Stimulated activated CD8-positive, alpha-beta memory T cell treated with anti-CD3 and anti-CD28 coated beads, Interleukin-4, amount 100 ng/mL, for 24 hours (primary cell): Measurements from ENCODE around the gene STXBP1.
A peak's percentile ranks its signal among the peaks of the same experiment; 100 is the strongest.

Experiments
- DNase-seq: peaks from one replicate; pipeline ENCODE4 v3.0.0-alpha.2; 2020; ENCODE audit warnings: low read depth

STXBP1 gene

DNA sequence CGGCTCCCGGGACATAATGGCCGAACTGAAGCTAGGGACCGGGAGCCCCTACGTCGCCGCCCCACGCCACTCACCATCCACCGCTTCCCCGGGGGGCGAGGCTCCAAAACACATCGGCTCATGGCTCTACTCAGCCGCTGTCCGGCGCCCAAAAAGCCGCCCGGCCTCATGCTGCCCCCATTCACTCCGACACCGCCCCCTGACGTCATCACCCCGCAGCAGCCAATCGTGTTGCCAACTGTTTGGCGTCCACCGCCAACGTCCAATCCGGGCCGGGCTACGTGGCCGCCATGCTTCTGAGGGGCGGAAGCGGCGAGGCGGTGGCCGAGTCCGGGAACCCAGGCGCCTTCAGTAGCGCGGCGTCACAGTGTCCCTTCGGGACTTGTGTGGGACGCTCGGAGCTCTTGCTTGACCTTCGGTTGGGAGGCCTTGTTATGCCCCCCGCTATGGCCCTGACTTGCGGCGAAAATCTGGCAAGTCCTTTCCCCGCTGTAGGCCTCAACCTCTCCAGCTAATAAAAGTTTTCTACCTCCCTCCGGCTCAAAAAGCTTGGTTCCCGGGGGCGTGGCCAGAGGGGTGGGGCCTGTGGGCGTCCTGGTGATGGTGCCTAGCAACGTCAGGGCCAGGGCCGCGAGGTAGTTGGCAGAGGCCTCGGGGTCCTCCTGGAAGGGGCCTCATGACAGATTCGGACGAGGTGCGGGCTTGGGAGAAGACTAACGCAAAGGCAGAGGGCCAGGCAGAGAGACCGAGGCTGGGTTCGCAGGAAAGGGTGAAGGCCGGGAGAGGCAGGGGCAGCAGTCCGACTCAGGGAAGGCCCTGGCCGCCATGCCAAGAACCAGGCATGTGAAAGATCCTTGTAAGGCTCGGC lies 103.6 kb downstream of the STXBP1 start, which contains the start of the genes PTRH1 and TTC16:
Gene PTRH1 (minus strand): TSS at position 194 of the 868 bp plus-strand sequence. CDS start 24 bp downstream, at position 170.
Gene TTC16 (plus strand): TSS at position 610 of the 868 bp plus-strand sequence. CDS start 67 bp downstream, at position 677.
- peak; percentile 97 for DNase-seq

DNA sequence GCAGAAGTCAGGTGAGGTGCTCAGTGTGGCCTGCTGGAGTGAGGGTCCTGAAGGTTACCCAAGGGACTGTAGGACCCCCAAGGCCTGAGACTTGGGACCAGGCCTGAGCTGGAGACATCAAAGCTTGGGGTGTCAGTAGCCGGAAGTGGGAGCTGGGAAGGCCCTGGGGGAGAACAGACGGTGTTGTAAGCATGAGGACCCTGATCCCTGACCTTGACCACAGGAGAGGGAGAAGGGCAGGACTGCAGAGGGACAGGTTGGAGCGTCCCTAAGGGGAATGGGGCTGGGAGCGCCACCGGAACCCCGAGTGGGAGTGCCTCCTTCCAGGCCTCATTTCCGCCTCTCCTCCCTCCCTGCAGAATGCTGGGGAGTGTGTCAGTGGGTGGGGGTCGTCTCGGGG lies 104.3 kb downstream of the STXBP1 start:
- DNase-seq, result no peak

DNA sequence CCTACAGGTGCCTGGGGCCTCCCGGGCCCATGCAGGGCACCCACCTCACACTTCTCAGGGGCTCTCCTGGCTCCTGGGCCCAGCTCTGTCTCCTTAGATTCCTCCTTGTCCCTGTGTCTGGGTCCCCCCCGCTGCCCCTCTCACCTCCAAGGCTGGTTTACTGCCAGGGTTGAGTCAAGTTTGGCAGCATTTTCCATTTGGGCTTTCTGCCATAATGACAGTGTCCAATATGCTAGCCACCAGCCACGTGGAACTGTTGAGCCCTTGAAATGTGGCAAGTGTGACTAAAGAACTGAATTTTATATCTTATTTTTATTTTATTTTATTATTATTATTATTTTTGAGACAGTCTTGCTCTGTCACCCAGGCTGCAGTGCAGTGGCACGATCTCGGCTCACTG lies 105.7 kb downstream of the STXBP1 start:
- no peak for DNase-seq

- no peak for DNase-seq
Measured at GRCh38 chr9:127720031-127720864, 108.2 kb downstream of the STXBP1 start.

DNA sequence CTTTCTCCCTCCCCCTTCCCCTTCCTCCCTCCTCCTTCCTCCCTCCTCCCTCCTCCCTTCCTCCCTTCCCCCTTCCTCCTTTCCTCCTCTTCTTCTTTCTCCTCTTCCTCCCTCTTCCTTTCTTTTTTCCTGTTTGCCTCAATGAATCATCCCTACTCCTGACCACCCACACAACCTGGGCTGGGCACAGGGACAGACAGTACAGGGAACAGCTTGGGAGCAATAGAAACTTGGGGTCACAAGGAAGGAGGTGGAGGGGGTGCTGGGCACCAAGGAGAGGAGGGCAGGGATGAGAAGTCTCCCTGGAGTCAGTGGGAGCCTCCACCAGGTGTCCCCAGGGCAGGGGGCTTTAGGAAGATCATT lies 108.8 kb downstream of the STXBP1 start:
- no peak for DNase-seq

GRCh38 chr9:127721391-127721821 lies 109.3 kb downstream of the STXBP1 start:
- no peak for DNase-seq

DNA sequence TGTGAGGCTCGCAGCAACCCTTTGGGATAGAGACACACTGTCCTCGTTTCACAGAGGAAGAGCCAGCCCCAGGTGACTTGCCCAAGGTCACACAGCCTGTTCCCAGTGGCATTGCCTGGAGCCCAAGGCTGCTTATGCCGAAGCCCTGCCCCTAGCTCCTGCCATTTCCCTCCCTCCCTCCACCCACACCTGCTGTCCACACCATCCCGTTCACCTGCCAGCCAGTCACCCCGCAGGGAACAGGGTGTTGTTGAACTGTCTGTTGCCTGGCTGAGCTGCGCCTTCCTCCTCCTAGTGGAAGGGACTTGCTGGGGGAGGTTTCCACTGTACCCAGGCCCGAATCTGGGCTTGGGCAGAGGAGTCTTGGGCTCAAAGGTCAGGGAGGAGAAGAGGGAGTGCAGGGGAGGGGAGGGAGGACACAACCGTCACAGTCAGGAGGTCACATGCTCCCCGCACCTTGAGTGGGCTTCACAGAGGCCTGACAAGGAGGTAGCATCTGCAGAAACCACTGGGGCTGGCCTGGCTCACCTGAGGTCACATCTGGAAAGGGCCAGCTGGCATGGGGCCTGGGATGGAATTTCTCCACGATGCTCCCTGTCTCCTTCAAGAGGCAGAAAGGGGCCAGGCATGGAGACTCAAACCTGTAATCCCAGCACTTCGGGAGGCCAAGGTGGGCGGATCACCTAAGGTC lies 110.1 kb downstream of the STXBP1 start:
- no peak for DNase-seq

DNA sequence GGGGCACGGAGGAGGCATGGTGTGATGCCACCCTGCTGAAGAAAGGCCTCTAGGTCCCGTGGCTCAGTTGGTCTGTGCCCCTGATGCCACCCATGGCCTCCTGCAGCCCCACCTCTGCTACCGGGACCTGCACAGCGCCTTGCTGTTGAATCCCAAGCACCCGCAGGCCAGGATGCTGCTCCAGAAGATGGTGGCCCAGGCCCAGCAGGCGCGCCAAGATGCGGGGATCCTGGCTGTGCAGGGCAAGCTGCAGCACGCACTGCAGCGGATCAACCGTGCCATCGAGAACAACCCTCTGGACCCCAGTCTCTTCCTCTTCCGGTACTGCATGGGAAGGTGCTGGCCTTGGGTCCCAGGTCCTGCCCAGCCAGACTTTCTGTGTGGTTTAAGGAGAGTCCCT lies 110.9 kb downstream of the STXBP1 start:
- no peak for DNase-seq

DNA sequence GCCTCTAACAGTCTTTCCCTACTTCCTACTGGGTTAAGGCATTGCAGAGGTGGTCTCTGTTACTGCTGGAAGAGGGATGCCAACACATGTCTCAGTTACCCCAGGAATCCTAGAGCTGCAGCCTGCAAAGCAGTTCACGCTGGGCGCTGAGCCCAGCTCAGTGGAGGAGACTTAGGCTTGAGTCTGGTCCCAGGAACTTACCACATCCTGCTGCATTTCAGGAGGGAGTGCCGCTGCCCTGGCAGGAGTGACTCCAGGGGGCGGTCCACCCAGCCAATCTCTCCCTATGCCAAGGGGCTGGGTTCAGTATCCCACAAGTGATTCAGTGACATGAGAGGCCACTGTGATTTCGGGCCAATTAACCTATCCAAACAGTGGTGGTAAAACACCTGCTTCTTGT lies 111.4 kb downstream of the STXBP1 start:
- DNase-seq, result no peak

DNA sequence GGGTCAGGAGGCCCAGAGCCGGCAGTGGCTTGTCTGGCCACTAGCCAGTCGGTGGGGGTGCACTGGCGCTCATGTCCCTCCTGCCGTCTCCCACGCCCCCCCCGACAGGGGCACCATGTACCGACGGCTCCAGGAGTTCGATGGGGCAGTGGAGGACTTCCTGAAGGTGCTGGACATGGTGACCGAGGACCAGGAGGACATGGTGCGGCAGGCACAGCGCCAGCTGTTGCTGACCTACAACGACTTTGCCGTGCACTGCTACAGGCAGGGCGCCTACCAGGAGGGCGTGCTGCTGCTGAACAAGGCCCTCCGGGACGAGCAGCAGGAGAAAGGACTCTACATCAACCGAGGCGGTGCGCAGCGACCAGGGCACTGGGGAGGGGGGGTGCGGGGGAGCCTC lies 111.9 kb downstream of the STXBP1 start:
- no peak for DNase-seq

GRCh38 chr9:127726871-127727270 lies 114.8 kb downstream of the STXBP1 start:
- DNase-seq, result no peak

- DNase-seq, result no peak
Measured at GRCh38 chr9:127728808-127729207, 116.7 kb downstream of the STXBP1 start.

GRCh38 chr9:127729522-127730256 lies 117.6 kb downstream of the STXBP1 start:
- no peak for DNase-seq

GRCh38 chr9:127730262-127730661 lies 118.2 kb downstream of the STXBP1 start:
- no peak for DNase-seq

DNA sequence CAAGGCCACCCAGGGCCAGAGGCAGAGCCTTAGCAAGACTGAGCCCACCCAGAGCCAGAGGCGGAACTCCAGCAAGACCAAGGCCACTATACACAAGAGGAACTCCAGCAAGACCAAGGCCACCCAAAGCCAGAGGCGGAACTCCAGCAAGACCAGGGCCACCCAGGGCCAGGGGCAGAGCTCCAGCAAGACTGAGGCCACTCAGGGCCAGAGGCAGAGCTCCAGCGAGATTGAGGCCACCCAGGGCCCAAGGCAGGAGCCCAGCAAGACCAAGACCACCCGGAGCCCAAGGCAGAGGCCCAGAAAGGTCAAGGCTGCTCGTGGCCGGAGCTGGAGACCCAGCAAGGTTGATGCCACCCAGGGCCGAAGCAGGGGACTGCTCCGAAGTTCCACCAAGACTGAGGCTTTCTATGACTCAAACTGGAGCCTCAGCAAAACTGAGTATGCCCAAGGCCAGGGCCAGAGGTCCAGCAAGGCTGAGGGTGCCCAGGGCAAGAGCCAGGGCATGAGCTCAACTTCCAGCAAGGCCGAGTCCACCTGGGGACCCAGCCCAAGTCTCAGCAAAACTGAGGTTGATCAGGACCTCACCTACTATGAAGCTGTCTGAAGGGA lies 118.8 kb downstream of the STXBP1 start:
- no peak for DNase-seq

DNA sequence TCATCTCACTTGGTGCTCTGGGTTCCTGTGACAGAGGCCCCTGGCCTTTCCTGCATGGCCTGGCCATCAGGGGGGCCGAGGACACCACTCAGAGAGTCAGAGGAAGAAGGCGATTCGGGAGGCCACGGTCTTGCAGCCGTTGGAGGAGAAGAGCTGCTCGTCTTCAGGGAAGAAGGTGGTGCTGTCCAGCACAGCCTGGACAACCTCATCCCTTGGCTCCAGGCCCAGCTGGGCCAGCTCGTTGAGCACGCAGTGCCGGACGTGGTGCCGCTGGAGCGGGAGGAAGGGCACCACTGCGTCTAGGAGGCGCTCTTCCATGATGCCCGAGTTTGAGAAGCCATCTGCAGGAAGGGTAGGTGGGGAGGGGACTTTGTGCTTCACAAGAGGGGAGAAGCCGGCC lies 119.9 kb downstream of the STXBP1 start:
- DNase-seq, result no peak

- no peak for DNase-seq
Measured at GRCh38 chr9:127732444-127732843, 120.4 kb downstream of the STXBP1 start.

GRCh38 chr9:127733614-127734013 lies 121.5 kb downstream of the STXBP1 start:
- DNase-seq, result no peak

DNA sequence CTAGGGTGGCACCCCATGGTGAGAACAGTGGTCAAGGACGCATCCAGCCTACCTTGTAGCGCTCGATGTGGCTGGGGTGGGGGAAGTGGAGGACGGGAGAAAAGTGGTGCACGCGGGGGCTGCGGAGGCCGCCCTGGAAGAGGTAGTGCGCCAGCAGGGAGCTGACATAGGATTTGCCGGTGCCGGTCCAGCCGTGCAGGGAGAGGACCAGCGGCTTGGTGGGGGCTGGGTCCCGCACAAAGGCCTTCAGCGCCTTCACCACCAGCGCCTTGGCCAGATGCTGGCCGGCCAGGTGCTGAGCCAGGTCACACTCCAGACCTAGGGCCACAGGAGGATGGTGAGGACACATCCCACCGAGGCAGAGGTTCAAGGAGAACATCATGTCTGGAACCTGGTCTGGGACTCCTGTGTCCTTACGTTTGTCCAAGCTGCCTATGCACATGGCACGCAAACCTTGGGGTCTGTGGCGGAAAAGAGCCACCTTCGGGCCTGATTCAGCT lies 122.2 kb downstream of the STXBP1 start:
- no peak for DNase-seq

DNA sequence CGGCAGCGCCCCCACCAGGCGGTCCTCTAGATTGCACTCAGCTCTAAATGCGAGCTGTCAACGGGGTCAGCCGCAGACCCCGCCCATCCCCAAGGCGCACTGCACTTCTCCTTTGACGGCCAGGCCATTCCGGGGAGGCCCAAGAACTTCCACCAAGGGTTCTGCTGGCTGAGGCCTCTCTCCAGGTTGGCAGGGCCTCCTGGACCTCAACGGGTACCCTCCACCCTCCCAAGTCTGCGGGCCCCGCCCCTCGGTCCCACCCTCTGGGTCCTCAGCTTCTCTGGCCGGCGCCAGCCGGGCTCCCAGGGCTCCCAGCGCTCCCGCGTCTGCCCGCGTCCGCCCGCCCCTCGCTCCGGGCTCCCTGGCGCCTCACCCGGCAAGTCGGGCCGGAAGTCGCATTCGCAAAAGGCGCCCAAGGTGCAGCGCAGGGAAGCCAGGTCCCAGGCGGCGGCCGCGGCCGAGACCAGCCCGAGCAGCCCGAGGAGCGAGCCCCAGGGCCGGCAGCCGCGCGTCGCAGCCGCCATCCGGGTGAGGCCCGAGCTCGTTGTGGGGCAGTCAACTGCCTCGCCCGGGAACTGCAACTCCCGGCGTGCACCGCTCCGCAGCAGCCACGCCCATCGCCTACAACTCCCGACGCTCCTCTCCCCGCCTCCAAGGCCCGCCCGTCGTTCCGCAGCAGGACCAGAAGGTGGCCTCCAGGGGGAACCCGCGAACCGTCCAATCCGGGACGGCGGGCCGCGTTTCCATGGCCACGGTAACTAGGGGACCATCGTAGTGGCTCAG lies 122.9 kb downstream of the STXBP1 start, which contains the start of gene TOR2A:
Gene TOR2A (minus strand): TSS at position 548 of the 783 bp plus-strand sequence. CDS start 24 bp downstream, at position 524.
- DNase-seq, result peak; percentile 97
